Right ventricle myocardium inferior (tissue), 1 donor: ENCODE data around the gene SP140. TPM values are rescaled to one million over a fixed set of nuclear protein-coding genes. Genes with fewer than 3 reads are reported as not detected.
A peak's percentile ranks its signal among the peaks of the same experiment; 100 is the strongest.

ENCODE experiments used
- ATAC-seq: fragments of 200-7000 bp; cut with Tn5 transposase; one replicate; pipeline ENCODE4 v1.9.1; 2020; ENCODE audit warnings: mild to moderate bottlenecking, moderate library complexity
- DNase-seq: peaks from one replicate; pipeline ENCODE4 v3.0.0; 2021; ENCODE audit errors: missing footprints
- intact Hi-C: fragments of 100-400 bp; cut with DNase I; formaldehyde crosslinking; loops from one replicate; pipeline ENCODE4 v1.11.0; 2022
- long read RNA-seq: library from polyadenylated mRNA; unstranded; transcript quantifications from one replicate; pipeline ENCODE4 v2.0.0, GENCODE V29; 2021
- total RNA-seq: library from RNA; stranded (reverse); fragmentation: NEBNext Ultra II Directional; extraction: Animal tissue kit (Norgen Biotek cat#: 25700); gene quantifications from one replicate; pipeline ENCODE4 v1.2.1, GENCODE V29; 2021
- donor health status: DM: no; HTN: yes; CAD: no; lungs with severe emphysema.

SP140 gene
- 0.32 TPM for total RNA-seq
- long read RNA-seq, result 0 reads

DNA sequence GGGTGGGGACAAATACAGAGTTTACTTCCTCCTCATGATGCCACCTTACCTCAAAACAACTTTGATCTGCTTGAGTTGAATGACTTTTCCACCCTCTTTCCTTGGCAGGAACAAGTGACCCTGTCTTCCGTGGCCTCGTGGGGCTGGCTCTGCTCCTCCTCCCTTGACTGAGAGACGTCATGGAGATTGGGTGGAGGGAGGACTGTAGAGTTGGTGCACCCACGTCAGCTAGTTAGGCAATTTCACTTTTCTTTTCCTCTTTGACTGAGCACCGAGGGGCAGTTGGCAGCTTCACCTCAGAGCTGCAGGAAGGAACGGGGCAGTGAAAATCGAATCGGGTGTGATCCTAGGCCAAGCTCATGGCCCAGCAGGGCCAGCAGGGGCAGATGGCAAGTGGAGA lies at the start of gene SP140:
Gene SP140 (plus strand): TSS at position 251 of the 400 bp plus-strand sequence. CDS start 109 bp downstream, at position 360.
- intact Hi-C loops, result no loop called here
- ATAC-seq (peak; percentile 60), DNase-seq (peak; percentile 77)

DNA sequence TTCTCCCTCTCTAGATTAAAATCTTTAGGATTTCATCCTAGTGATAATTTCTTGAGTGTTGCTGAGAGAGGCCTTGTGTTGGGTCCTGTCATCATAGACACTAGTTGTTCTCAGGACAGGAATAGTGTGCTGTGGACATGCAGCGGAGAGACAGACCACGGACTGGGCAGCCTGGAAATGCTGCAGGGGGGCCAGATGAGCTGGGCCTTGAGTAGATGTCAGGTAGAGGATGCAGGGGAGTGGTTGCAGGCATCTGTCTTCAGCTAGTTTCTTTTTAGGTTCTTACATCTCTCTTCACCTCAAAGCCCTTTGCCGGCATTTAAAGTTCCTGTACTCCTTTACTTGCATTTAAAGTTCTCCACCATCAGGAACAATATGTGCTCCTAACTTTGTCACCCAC lies 48.5 kb upstream of the SP140 start:
- ATAC-seq (no peak), DNase-seq (no peak)
- intact Hi-C loops, result no loop called here

DNA sequence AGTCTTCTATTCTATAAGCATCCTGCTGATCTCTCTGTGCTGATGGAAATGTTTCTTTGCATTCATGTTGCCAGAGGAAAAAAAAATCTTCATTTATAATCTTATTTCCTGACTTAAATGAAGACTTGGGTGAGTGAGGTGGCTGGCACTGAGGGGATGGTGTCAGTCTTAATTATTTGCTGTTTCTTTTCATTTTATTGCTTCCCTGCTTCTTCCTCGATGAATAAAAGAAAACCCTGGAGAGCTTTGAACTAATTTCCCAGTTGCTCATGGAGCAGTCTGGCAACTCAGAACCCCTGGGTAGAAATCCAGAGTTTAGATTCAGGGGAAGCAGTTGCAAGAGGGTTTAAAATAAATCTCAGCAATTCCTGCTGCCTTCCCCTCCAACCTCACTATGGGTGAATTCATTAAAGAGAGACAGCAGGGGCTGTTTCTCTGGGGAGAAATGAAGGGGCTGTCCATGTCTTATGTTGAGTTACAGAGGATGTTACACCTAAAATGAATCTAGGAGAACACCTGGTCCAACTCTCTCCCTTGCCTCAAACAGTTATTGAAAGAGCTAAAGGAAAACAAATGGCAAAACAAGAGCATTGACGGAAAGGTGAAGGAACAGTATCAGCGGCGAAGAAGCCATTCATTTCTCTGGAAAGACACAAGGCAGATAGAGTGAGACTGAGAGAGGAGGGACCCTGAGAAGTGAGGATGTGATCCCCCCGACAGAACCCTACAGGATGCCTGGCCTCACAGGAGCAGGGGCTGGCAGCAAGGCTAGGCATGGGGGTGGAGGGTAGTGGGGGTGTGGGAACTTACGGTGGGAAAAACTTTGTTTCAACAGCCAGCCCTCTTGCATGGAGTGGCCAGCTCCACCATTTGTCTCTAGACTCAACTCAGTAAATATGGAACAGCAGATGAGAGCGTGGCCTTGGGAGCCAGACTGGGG lies 46.7 kb upstream of the SP140 start:
- DNase-seq, result no peak
- no peak for ATAC-seq
- intact Hi-C loops, result no loop called here

DNA sequence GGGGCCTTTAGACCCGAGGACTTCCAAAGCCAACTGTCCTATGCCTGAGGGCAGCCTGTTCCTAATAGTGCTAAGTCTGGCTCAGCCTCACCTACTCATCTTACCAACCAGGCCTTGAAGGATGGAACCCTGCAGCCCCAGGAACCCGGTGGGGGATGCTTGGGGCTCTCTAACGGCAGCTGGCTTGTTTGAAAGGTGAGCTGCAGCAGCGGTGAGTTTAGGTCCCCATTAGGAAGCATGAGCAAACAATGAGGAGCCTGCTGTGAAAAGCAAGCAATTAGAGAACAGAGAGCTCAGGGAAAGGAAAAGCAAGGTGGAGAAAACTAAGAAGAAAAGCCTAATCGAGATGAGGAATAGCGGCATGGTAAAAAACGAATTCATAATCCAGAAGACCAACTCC lies 45.6 kb upstream of the SP140 start:
- DNase-seq (no peak), ATAC-seq (no peak)
- intact Hi-C loops, result no loop called here

DNA sequence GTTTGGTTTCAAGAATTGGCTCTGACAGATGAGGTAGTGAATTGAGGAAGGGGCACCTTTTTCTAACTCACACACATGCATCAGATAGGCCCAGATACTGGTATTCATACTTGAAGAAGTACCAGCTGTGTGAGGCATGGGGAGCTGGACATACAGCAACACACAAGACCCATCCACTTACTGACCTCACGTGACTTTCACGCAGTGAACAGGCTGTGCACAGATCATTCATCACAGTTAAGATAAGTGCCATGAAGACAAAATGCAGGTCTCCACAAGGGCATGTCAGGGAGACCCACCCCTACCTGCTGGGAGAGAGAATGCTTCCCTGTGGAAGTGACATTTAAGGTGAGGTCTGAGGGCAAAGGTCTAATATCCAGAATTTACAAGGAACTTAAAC lies 44.3 kb upstream of the SP140 start:
- ATAC-seq, result no peak
- no peak for DNase-seq
- intact Hi-C loops, result no loop called here

DNA sequence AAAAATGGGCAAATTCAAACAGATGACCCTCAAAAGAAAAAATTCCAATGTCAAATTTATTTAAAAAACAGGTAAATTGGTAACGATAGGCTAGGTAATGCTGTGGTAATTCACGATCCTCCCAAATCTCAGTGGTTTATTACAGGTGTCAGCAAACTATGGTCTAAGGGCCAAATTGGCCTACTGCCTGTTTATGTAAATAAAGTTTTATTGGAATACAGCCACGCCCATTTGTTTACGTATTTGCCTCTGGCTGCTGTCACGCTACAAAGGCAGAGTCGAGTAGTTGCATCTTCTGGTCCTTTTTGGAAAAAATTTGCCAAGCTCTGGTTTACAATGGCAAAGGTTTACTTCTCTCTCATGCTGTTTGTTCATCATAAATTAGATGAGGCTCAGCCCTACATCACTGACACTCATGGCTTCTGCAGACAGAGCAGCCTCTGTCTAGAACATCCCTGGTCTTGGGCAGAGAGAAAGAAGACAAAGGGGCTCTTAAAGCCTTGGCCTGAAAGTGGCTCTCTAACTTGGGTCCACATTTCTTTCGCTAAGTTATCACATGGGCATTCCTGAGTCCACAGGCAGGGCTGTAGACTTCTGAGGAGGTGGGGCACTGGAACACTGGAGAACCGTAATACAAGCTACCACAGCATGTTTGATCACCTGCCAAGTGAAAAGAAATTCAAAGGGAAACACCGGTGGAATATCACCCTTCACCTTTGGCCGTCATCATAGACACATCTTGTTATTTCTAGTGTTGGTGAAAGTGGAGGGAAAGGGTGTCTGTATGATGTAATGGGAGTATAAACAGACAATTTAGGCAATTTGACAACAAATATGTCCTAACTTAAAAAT lies 40.6 kb upstream of the SP140 start:
- intact Hi-C loops, result no loop called here
- ATAC-seq (no peak), DNase-seq (no peak)

DNA sequence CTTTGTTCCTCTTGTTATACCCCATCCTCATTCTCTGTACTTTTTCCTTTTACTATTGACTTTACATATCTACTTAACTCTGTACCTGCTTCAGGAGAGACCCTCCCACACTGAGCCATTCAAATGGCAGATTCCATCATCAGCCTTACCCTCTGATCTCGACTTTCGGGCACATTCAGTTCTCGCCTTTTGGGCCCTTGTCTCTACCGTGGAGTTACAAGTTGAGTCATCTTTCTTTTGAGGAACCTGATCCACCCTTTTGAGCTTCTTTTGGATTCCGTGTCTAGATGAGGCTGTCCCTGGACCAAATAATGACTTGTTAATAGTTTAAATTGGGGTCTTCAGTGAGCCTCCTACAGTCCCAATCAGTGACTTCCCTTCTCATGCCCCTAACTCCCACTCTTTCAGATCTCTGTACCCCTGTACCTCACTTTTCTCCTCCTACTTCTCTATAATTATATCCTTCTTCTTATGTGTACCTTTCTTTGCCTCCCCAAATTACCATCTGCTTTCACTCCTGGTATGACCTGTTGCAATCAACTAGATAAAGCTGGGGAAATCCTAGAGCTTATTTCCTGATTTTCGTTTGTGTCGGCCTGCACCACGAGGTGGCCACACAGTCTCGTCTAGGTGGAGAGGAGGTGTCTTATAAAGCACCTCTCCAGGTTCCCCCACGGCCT lies 23.0 kb upstream of the SP140 start:
- intact Hi-C loops, result no loop called here
- DNase-seq, result no peak
- no peak for ATAC-seq

DNA sequence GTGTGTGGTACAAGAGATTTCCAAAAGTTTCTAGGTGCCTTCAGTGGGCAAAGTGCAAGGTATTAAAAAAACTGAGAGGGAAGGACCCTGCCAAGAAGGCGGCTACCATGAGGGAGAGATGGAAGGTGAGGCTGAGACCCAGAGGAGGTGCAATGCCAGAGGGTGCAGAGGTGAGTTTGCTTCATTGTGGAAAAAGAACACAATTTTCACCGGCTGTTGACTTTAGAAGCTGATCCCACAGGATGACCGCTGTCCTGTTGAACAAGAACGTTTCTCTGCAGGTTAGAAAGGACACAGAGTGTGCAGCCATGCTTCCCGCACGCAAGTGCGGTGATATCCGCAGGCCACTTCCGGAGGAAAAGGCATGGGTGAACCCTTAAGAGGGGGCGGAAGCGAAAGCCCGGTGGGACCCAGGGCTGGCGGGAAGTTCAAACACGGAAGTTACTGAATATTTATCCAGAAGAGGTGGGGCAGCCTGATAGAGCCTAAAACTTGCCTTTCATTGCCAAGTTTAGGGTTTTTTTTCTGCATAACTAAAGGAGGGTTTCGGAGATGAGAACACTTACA lies 22.3 kb upstream of the SP140 start:
- DNase-seq (no peak), ATAC-seq (no peak)
- intact Hi-C loops, result no loop called here

DNA sequence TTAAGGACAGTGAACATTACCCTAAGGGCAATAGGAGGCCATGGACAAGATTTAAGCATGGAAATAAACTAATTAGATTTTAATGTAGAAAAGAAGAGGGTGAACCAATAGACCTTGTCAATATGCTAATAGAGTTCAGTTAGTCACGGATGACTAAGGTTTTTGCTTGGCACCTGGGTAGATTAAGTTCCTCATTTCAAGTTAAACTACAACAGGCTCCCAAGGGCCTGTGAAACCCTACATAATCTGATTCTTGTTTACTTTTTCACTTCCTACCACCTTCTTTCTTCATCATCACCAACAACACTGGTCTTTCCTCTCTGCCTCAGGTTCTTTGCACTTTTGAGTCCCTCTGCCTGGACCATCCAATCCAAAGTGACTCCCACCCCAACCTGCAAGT lies 20.5 kb upstream of the SP140 start:
- ATAC-seq (no peak), DNase-seq (no peak)
- intact Hi-C loops, result no loop called here

DNA sequence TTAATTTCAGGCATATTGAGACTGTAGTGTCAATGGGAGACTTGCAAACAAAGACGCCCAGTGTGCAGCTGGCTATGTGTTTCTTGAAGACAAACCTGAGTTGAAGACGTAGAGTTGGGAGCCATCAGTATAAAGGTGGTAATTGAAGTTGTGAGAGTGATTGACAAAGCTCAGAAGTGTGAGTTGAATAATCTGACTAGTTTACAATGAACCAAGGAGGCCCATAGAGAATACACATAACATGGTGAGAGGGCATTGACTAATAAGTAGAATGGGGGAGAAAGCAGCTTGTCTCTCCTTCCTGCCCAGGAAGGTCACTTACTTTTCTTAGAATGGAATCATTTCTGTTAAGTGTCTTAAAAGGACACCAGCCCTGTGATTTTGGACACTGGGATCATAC lies 19.8 kb upstream of the SP140 start:
- intact Hi-C loops, result no loop called here
- ATAC-seq, result no peak

DNA sequence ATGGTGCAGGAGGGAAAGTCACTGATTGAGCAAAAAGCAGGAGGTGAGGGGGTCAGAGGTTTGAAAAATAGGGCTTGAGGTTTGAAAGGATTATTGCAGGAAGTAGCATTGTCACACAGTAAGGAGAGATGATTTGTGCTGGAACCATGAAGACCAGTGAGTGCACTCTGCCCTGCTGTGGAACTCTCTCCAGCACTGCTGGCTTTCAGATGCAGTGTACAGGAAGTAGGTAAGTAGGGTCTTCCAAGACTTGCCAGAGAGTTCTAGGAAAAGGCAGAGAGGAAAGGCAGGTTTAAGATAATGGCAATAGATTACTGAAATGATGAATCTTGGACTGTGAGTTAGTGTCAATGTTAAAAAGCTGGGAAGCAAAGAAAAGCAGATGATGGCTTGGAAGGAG lies 17.0 kb upstream of the SP140 start:
- ATAC-seq (no peak), DNase-seq (no peak)
- intact Hi-C loops, result no loop called here

More for the DNA sequence above, 19.8 kb upstream of the SP140 start:
- no peak for DNase-seq

DNA sequence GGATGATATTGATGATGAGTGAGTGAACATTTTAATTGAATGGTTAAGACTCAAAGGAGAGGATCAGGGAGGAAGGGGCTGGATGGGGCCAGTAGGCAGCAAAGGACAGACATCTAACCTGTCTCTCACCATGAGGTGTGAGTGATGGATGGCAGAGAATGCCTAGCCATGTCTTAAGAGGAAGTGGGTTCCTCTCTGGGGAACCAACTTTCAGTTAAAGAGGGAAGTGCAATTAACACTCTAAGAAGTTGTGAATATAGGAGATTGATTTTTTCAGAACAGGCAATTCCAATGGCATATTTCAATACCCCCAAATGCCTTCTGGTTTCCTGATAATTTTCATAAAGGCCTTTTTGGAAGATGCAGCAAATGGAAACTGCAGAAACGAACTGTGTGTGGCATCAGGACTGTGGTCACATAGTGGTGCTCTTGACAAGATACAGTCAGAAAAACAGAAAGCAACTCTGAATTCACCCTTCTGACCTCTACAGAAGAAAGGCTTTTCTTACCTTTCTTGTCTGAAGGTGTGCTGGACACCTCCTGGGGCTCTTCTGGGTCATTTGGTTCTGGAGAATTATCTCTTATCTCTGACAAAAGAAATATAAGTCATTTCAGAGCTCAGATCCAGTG lies 16.0 kb upstream of the SP140 start:
- intact Hi-C loops, result no loop called here
- ATAC-seq, result no peak
- no peak for DNase-seq

DNA sequence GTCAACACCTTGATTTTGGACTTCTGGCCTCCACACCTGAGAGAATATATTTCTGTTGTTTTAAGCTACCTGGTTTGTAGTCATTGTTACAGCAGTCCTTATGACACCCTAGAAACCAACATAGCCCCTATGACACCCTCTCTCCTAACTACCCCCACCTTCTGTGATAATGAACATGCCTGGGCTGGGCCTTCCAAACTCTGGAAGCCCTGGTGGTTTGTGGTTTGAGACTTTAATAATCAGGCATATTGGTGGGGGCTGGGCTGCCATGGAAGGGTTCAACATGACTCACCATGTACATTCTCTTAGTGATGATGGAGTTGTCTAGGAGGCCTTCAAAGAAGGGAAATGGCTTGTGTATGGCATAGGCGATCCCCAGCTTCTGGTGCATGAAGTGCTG lies 9.0 kb upstream of the SP140 start:
- no peak for ATAC-seq
- DNase-seq, result no peak
- intact Hi-C loops, result no loop called here

DNA sequence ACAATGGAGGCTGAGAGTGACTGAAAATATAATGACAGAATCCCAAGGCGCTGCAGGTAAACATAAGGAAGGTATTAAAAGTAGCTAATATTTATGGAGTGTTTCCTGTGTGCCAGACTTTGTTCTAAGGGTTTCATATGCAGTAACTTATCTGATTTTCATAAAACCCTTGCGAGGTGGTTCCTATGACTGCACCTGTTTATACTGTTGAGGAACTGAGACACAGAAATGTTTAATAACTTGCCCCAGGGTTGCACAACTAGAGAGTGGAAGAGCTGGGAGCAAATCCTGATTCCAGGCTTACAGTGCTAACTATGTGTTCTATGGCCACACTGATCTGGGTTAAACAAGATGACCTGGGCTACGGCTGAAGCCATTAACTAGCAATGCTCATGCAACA lies 8.1 kb upstream of the SP140 start:
- no peak for DNase-seq
- no peak for ATAC-seq
- intact Hi-C loops, result no loop called here

DNA sequence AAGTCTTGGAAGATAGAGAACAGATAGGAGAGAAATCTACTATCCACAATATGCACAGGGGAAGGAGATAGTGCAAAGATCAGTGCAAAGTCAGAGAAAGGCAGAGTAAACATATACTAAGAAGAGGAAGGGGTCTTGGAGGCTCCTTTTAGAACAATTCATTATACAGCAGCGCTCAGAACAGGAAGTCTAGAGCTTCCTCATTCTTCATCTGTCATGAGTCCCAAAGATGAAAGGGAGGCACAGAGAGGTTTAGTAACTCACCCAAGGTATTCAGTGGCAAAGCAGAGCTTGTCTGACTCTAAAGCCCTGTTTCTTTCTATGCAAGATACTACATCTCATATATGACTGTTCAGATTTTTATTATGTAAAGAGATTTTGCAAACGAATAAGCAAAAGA lies 7.1 kb upstream of the SP140 start:
- ATAC-seq, result peak; percentile 56
- intact Hi-C loops, result no loop called here
- no peak for DNase-seq

DNA sequence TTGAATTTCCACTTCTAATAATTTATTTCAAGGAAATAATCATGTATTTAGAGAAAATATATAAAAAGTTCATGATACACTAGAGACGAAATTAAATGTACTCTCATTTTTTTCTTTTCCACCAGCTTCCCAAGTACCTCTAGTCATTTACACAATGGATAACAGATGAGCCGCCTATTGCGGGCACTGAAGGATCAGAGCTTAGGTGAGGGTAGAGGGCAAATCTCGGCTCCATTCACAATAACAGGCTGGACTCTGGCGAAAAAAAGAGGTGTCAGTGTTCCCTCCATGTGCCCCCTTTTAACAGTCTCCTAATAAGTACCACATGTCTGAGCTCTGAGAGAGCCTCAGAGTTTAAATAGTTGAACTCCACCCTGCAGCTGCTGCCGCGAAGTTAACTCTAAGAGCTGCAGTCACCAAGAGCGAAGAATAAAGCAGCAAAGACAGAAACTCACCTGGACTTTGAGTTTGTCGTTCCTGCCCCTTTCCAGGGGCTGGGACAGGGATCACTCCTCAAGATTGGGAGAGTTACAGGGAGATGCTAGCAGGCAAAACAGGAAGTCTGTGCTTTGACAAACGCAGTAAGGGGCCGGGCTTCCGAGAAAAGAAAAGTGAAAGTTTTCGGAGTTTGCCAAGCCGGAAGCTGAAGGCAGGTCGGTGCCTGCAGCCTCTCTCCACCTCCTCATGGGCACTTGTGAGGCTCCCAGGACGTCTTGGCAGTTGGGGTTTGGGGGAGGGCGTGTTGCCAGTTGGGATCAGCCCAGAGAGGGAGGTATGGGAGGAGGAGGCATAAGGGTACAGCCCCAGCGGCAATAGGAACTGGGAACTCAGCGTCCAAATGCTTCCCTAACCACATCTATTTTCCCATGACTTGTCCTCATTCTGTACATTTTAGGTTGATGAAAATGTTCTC lies 5.9 kb upstream of the SP140 start, which contains the start of gene SP110:
Gene SP110 (minus strand): TSS at position 566 of the 913 bp plus-strand sequence. CDS start 3,057 bp downstream, outside the sequence.
- intact Hi-C loops, result no loop called here
- ATAC-seq (peak; percentile 92), DNase-seq (peak; percentile 85)

DNA sequence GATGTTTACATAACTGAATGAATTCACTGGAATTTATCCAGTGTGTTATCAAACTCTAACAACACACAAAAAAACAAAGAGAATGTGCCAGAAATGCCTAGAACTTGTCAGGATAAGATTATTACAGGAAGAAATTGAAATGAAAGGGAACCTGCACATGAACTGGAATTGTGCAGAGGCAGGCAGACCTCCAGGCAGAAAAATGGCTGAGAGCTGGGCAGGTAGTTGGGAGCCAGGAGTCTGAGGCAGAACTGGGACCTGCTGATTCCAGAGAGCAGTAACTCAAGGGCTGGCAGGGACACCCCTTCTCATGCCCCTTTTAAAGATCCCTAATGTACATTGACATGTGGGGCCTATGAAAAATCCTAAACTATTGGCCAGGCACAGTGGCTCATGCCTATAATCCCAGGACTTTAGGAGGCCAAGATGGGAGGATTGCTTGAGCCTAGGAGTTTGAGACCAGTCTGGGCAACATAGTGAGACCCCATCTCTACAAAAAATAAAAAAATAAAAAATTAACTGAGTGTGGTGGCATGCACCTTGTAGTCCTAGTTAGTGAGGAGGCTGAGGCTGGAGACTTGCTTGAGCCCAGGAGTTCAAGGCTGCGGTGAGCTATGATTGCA lies 5.1 kb upstream of the SP140 start:
- intact Hi-C loops, result no loop called here
- DNase-seq, result no peak
- ATAC-seq, result no peak
